ENCODE data around the gene MINDY4B. TPM values are rescaled to one million over a fixed set of nuclear protein-coding genes. Genes with fewer than 3 reads are reported as not detected.

The MINDY4B gene
- total RNA-seq (not detected), polyA plus RNA-seq (not detected)

DNA sequence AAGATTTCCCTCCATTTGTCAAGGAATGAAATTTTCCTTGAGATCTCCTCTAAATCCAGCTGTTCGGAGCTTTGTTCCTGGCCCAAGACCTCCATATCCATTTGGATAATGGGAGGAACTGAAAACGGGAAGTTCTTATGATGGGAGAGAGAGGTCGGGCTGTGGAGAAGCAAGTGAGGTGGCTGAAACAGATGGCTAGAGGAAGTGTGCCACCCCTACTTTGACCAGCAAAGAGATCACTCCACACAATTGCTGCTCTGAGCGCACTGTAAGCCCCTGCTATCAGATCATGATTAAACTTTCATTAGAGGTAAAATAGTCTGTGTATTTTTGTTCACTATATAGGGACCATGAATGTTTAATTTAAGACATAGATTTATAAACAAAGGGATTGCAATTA lies at the start of gene MINDY4B:
TSS of gene MINDY4B (minus strand) at position 101 of the 400 bp plus-strand sequence. CDS start at position 101, 0 bp downstream.
- Histone ChIP-seq H3K36me3 (ENCODE audit: control insufficient read depth in 4 of 4, insufficient read depth in 3 of 4, low read depth in 1 of 4, low read length in 3 of 4) (no peaks in the 10 kb centered on the region), H3K9me3 (ENCODE audit: control insufficient read depth in 4 of 4, low read length in 3 of 4) (no peaks in the 10 kb centered on the region), H3K27ac (ENCODE audit: low read depth in 1 of 2, low read length in 2 of 2) (no peak within 1 kb of the TSS), H3K4me1 (ENCODE audit: control insufficient read depth in 4 of 4, insufficient read depth in 4 of 4, low read length in 3 of 4) (no peaks in the 10 kb centered on the region), H3K9ac (ENCODE audit: low read depth in 1 of 2, low read length in 2 of 2) (no peak within 1 kb of the TSS), H3K4me3 (ENCODE audit: low read depth in 1 of 3, low read length in 3 of 3) (no peak within 1 kb of the TSS), H3K27me3 (ENCODE audit: control insufficient read depth in 4 of 4, insufficient read depth in 4 of 4, low read length in 3 of 4) (peaks cover 0 to 8% (median 1%) of the 10 kb centered on the region in 4 donors)
- WGBS, result 73% methylated on average over 4 of the region's 4 CpGs
- DNase-seq (ENCODE audit: low spot score), result no peak
- TF ChIP-seq GABPA (IDR thresholded peaks at IDR 0.05 in 1 of 2, conservative IDR thresholded peaks at IDR 0.05 in 1 of 2) (no peak), NR2F2 (IDR thresholded peaks at IDR 0.05) (no peak), FOXA2 (IDR thresholded peaks at IDR 0.05) (no peak), TAF1 (conservative IDR thresholded peaks at IDR 0.05) (no peak), RAD21 (IDR thresholded peaks at IDR 0.05) (no peak), HNF4A (conservative IDR thresholded peaks at IDR 0.05) (no peak), RXRA (IDR thresholded peaks at IDR 0.05) (no peak), JUND (IDR thresholded peaks at IDR 0.05) (no peak), FOXA1 (IDR thresholded peaks at IDR 0.05) (no peak), HNF4G (IDR thresholded peaks at IDR 0.05) (no peak), SP1 (IDR thresholded peaks at IDR 0.05) (no peak), YY1 (IDR thresholded peaks at IDR 0.05) (no peak), EGR1 (IDR thresholded peaks at IDR 0.05; ENCODE audit: low read depth in 2 of 2) (no peak)
- TF ChIP-seq, protein P1, sequence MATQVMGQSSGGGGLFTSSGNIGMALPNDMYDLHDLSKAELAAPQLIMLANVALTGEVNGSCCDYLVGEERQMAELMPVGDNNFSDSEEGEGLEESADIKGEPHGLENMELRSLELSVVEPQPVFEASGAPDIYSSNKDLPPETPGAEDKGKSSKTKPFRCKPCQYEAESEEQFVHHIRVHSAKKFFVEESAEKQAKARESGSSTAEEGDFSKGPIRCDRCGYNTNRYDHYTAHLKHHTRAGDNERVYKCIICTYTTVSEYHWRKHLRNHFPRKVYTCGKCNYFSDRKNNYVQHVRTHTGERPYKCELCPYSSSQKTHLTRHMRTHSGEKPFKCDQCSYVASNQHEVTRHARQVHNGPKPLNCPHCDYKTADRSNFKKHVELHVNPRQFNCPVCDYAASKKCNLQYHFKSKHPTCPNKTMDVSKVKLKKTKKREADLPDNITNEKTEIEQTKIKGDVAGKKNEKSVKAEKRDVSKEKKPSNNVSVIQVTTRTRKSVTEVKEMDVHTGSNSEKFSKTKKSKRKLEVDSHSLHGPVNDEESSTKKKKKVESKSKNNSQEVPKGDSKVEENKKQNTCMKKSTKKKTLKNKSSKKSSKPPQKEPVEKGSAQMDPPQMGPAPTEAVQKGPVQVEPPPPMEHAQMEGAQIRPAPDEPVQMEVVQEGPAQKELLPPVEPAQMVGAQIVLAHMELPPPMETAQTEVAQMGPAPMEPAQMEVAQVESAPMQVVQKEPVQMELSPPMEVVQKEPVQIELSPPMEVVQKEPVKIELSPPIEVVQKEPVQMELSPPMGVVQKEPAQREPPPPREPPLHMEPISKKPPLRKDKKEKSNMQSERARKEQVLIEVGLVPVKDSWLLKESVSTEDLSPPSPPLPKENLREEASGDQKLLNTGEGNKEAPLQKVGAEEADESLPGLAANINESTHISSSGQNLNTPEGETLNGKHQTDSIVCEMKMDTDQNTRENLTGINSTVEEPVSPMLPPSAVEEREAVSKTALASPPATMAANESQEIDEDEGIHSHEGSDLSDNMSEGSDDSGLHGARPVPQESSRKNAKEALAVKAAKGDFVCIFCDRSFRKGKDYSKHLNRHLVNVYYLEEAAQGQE (IDR thresholded peaks at IDR 0.05), result no peak
- TF ChIP-seq, protein P2, sequence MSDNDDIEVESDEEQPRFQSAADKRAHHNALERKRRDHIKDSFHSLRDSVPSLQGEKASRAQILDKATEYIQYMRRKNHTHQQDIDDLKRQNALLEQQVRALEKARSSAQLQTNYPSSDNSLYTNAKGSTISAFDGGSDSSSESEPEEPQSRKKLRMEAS (IDR thresholded peaks at IDR 0.05), result no peak
- TF ChIP-seq, protein P3, sequence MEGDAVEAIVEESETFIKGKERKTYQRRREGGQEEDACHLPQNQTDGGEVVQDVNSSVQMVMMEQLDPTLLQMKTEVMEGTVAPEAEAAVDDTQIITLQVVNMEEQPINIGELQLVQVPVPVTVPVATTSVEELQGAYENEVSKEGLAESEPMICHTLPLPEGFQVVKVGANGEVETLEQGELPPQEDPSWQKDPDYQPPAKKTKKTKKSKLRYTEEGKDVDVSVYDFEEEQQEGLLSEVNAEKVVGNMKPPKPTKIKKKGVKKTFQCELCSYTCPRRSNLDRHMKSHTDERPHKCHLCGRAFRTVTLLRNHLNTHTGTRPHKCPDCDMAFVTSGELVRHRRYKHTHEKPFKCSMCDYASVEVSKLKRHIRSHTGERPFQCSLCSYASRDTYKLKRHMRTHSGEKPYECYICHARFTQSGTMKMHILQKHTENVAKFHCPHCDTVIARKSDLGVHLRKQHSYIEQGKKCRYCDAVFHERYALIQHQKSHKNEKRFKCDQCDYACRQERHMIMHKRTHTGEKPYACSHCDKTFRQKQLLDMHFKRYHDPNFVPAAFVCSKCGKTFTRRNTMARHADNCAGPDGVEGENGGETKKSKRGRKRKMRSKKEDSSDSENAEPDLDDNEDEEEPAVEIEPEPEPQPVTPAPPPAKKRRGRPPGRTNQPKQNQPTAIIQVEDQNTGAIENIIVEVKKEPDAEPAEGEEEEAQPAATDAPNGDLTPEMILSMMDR (IDR thresholded peaks at IDR 0.05; ENCODE audit: low read depth, low read length, missing input control), result no peak
- TF ChIP-seq, protein P4, sequence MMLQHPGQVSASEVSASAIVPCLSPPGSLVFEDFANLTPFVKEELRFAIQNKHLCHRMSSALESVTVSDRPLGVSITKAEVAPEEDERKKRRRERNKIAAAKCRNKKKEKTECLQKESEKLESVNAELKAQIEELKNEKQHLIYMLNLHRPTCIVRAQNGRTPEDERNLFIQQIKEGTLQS (IDR thresholded peaks at IDR 0.05), result no peak
- TF ChIP-seq, protein P5, sequence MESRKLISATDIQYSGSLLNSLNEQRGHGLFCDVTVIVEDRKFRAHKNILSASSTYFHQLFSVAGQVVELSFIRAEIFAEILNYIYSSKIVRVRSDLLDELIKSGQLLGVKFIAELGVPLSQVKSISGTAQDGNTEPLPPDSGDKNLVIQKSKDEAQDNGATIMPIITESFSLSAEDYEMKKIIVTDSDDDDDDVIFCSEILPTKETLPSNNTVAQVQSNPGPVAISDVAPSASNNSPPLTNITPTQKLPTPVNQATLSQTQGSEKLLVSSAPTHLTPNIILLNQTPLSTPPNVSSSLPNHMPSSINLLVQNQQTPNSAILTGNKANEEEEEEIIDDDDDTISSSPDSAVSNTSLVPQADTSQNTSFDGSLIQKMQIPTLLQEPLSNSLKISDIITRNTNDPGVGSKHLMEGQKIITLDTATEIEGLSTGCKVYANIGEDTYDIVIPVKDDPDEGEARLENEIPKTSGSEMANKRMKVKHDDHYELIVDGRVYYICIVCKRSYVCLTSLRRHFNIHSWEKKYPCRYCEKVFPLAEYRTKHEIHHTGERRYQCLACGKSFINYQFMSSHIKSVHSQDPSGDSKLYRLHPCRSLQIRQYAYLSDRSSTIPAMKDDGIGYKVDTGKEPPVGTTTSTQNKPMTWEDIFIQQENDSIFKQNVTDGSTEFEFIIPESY (IDR thresholded peaks at IDR 0.05), result no peak
